Measurements from ENCODE around the gene ZNF490.

GRCh38 chr19:12655546-12655945, 44.9 kb upstream of the ZNF490 start:
- TF ChIP-seq POLR2AphosphoS5 (IDR thresholded peaks at IDR 0.05), result no peak
- TF ChIP-seq CTCF (IDR thresholded peaks at IDR 0.05), result no peak
- no peak for TF ChIP-seq EP300 (IDR thresholded peaks at IDR 0.05)
- TF ChIP-seq POLR2A (IDR thresholded peaks at IDR 0.05), result no peak
